BE2C (cell line): ENCODE data around the gene HYKK.

ENCODE experiments used
- DNase-seq: peaks from one replicate; pipeline ENCODE4 v3.0.0-alpha.2; 2020
- H3K27me3 ChIP-seq: fragments of 250-450 bp; sonication (Bioruptor Pico); 2 replicates; pipeline ENCODE4 v1.5.1; 2020; ENCODE audit warnings: mild to moderate bottlenecking
- H3K36me3 ChIP-seq: fragments of 250-450 bp; sonication (Bioruptor Pico); 2 replicates; pipeline ENCODE4 v1.5.1; 2020; ENCODE audit warnings: mild to moderate bottlenecking
- H3K4me1 ChIP-seq: fragments of 250-450 bp; sonication (Bioruptor Pico); 2 replicates; pipeline ENCODE4 v1.5.1; 2020
- H3K4me3 ChIP-seq: 2 replicates; pipeline ENCODE4 v1.5.1; 2011; ENCODE audit warnings: low read depth, low read length
- H3K9me3 ChIP-seq: fragments of 250-450 bp; sonication (Bioruptor Pico); 2 replicates; pipeline ENCODE4 v1.5.1; 2020
- TF ChIP-seq, protein P1 (sequence below): IDR thresholded peaks from 2 replicates; pipeline ENCODE4 v1.5.1; 2012; ENCODE audit warnings: mild to moderate bottlenecking, low read depth, low read length

Gene HYKK

DNA sequence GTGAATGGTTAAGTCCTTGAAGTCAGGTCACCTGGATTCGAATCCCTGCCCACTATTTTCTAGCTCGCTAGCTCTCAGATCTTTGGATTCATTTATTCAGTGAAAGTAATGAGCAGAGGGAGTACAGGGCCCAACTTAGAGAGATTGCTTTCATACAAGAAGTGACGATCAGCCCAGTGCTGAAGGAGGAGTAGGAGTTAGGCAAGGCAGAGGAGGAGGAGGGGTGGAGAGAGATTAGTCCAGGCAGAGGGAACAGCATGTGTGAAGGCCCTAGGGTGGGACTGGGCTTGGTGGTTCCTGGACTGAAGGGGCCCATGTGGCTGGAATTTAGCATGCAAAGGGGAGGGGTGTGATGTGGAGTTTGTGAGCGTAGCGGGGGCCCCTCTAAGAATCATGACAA lies 54.1 kb downstream of the HYKK start:
- H3K4me3 ChIP-seq, result no peak overlapping the region
- peaks cover 4% of the 10 kb centered on the region; the same call in 1 of the 2 replicates for H3K4me1 ChIP-seq
- TF ChIP-seq, protein P1, sequence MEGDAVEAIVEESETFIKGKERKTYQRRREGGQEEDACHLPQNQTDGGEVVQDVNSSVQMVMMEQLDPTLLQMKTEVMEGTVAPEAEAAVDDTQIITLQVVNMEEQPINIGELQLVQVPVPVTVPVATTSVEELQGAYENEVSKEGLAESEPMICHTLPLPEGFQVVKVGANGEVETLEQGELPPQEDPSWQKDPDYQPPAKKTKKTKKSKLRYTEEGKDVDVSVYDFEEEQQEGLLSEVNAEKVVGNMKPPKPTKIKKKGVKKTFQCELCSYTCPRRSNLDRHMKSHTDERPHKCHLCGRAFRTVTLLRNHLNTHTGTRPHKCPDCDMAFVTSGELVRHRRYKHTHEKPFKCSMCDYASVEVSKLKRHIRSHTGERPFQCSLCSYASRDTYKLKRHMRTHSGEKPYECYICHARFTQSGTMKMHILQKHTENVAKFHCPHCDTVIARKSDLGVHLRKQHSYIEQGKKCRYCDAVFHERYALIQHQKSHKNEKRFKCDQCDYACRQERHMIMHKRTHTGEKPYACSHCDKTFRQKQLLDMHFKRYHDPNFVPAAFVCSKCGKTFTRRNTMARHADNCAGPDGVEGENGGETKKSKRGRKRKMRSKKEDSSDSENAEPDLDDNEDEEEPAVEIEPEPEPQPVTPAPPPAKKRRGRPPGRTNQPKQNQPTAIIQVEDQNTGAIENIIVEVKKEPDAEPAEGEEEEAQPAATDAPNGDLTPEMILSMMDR, result no peak
- H3K27me3 ChIP-seq, result no peaks in the 10 kb centered on the region
- H3K36me3 ChIP-seq, result no peaks in the 10 kb centered on the region
- DNase-seq, result no peak
- H3K9me3 ChIP-seq, result no peaks in the 10 kb centered on the region

GRCh38 chr15:78563092-78563491 lies 55.7 kb downstream of the HYKK start:
- H3K4me1 ChIP-seq, result peaks cover 4% of the 10 kb centered on the region; the same call in 1 of the 2 replicates
- H3K4me3 ChIP-seq, result no peak overlapping the region
- H3K36me3 ChIP-seq, result no peaks in the 10 kb centered on the region
- no peaks in the 10 kb centered on the region for H3K27me3 ChIP-seq
- no peak for DNase-seq
- H3K9me3 ChIP-seq, result no peaks in the 10 kb centered on the region
- TF ChIP-seq, protein P1, result no peak

- H3K27me3 ChIP-seq, result no peaks in the 10 kb centered on the region
- peak overlapping the region; percentile 36; the same call in 1 of the 2 replicates for H3K4me3 ChIP-seq
Observed at GRCh38 chr15:78564743-78565096, 57.3 kb downstream of the HYKK start.

GRCh38 chr15:78565097-78565950 lies 57.9 kb downstream of the HYKK start, which contains the start of gene CHRNA5:
TSS of gene CHRNA5 (plus strand) at chr15:78565520. CDS start at chr15:78565720, 200 bp downstream.
- Histone ChIP-seq H3K36me3 (no peaks in the 10 kb centered on the region), H3K4me3 (peak within 1 kb of the TSS; percentile 98), H3K9me3 (no peaks in the 10 kb centered on the region), H3K4me1 (peaks cover 9% of the 10 kb centered on the region; the same call in 1 of the 2 replicates), H3K27me3 (no peaks in the 10 kb centered on the region)
- TF ChIP-seq, protein P1, result no peak
- peak; percentile 99 for DNase-seq

More at GRCh38 chr15:78564743-78565096, 57.3 kb downstream of the HYKK start:
- H3K4me1 ChIP-seq, result peaks cover 9% of the 10 kb centered on the region; the same call in 1 of the 2 replicates
- TF ChIP-seq, protein P1, result no peak
- no peak for DNase-seq
- no peaks in the 10 kb centered on the region for H3K36me3 ChIP-seq
- H3K9me3 ChIP-seq, result no peaks in the 10 kb centered on the region

- TF ChIP-seq, protein P1, result peak; percentile 31
- peak overlapping the region; percentile 98 for H3K4me3 ChIP-seq
- peak; percentile 16 for DNase-seq
Observed at GRCh38 chr15:78565951-78566774, 58.8 kb downstream of the HYKK start.

More at GRCh38 chr15:78565951-78566774, 58.8 kb downstream of the HYKK start:
- Histone ChIP-seq H3K9me3 (no peaks in the 10 kb centered on the region), H3K4me1 (peaks cover 9% of the 10 kb centered on the region), H3K36me3 (no peaks in the 10 kb centered on the region), H3K27me3 (no peaks in the 10 kb centered on the region)
